MCF 10A (cell line): Measurements from ENCODE around the gene AKAP3. TPM values are rescaled to one million over a fixed set of nuclear protein-coding genes. Genes with fewer than 3 reads are reported as not detected.

Experiments
- BruUV-seq: library from RNA; stranded (reverse); fragments of 400-500 nt; replicated peaks from 2 replicates; lab custom pipeline; 2021; lab: Mats Ljungman, UMichigan
- CTCF ChIA-PET: fragments of 300-600 bp; sonication (Branson Sonifier 250); formaldehyde crosslinking; extraction: SDS; loops from one replicate; lab custom pipeline; 2021; ENCODE audit warnings: antibody characterized with exemption, inconsistent platforms; lab: Yijun Ruan, JAX
- POLR2A ChIA-PET: fragments of 300-600, 350-650 bp; sonication (Branson Sonifier 250); formaldehyde crosslinking; extraction: SDS; loops from one replicate; lab custom pipeline; 2020; ENCODE audit warnings: antibody characterized with exemption, inconsistent platforms; lab: Yijun Ruan, JAX
- DNase-seq: peaks from one replicate; pipeline ENCODE4 v3.0.0-alpha.2; 2018; ENCODE audit not compliant: unreplicated experiment
- H3K27ac Mint-ChIP-seq: one replicate; pipeline ENCODE4 v1.8.0; 2022; ENCODE audit warnings: mild to moderate bottlenecking, low read depth, mixed read lengths; ENCODE audit not compliant: unreplicated experiment
- H3K27me3 Mint-ChIP-seq: one replicate; pipeline ENCODE4 v1.8.0; 2022; ENCODE audit warnings: mixed read lengths; ENCODE audit not compliant: insufficient read depth, unreplicated experiment
- H3K36me3 Mint-ChIP-seq: one replicate; pipeline ENCODE4 v1.8.0; 2022; ENCODE audit warnings: mild to moderate bottlenecking, moderate library complexity, mixed read lengths; ENCODE audit not compliant: insufficient read depth, unreplicated experiment
- H3K4me1 Mint-ChIP-seq: one replicate; pipeline ENCODE4 v1.8.0; 2022; ENCODE audit warnings: mixed read lengths; ENCODE audit not compliant: insufficient read depth, unreplicated experiment
- H3K4me3 Mint-ChIP-seq: one replicate; pipeline ENCODE4 v1.8.0; 2022; ENCODE audit warnings: mild to moderate bottlenecking, moderate library complexity, mixed read lengths; ENCODE audit not compliant: unreplicated experiment
- H3K9me3 Mint-ChIP-seq: one replicate; pipeline ENCODE4 v1.8.0; 2022; ENCODE audit warnings: mixed read lengths; ENCODE audit not compliant: unreplicated experiment
- CTCF ChIP-seq: fragments of 200-600 bp; IDR thresholded peaks from one replicate; pipeline ENCODE4 v1.8.0; 2022; ENCODE audit warnings: antibody characterized with exemption, mild to moderate bottlenecking; ENCODE audit not compliant: unreplicated experiment
- intact Hi-C: fragments of 100-400 bp; cut with micrococcal nuclease; formaldehyde crosslinking; loops from 2 replicates; pipeline ENCODE4 v1.14.1; 2022
- total RNA-seq: library from RNA; stranded (reverse); gene quantifications from 2 replicates; pipeline ENCODE4 v1.2.3, GENCODE V29; 2022

AKAP3 gene
- total RNA-seq, 1 experiment from 2014 or later = 0.54 TPM

- POLR2A ChIA-PET = no interaction called here
- no peak for TF ChIP-seq CTCF
- BruUV-seq = no TSS peak
- no peaks in the 10 kb centered on the region for H3K4me1 Mint-ChIP-seq
- no peak overlapping the region for H3K4me3 Mint-ChIP-seq
- intact Hi-C loops = no loop called here
- peaks cover 6% of the 10 kb centered on the region for H3K9me3 Mint-ChIP-seq
- no peak for DNase-seq
- H3K36me3 Mint-ChIP-seq = peaks cover 36% of the 10 kb centered on the region
- CTCF ChIA-PET = interaction anchor here (0.5 kb wide), 1 partner anchor 41 kb away, joined by 3 read pairs; no protein-coding TSS in a partner anchor
- H3K27me3 Mint-ChIP-seq = no peaks in the 10 kb centered on the region
- H3K27ac Mint-ChIP-seq = peak overlapping the region; percentile 17
Measured at GRCh38 chr12:4679711-4680110, 30.9 kb upstream of the AKAP3 start.

GRCh38 chr12:4665236-4665635, 16.4 kb upstream of the AKAP3 start:
- no peaks in the 10 kb centered on the region for H3K27me3 Mint-ChIP-seq
- no peak overlapping the region for H3K27ac Mint-ChIP-seq
- ChIA-PET CTCF (no interaction called here), POLR2A (no interaction called here)
- H3K36me3 Mint-ChIP-seq = peaks cover 51% of the 10 kb centered on the region
- H3K4me1 Mint-ChIP-seq = peaks cover 11% of the 10 kb centered on the region
- H3K4me3 Mint-ChIP-seq = no peak overlapping the region
- H3K9me3 Mint-ChIP-seq = no peaks in the 10 kb centered on the region
- no TSS peak for BruUV-seq
- no peak for DNase-seq
- intact Hi-C loops = no loop called here
- no peak for TF ChIP-seq CTCF

GRCh38 chr12:4663971-4664505, 15.2 kb upstream of the AKAP3 start:
- DNase-seq = peak; percentile 43
- no peaks in the 10 kb centered on the region for H3K9me3 Mint-ChIP-seq
- no peak for TF ChIP-seq CTCF
- no TSS peak for BruUV-seq
- intact Hi-C loops = no loop called here
- ChIA-PET CTCF (interaction anchor here (1.0 kb wide), 2 partner anchors 93 to 186 kb away, joined by 3 read pairs; no protein-coding TSS in a partner anchor), POLR2A (interaction anchor here (0.6 to 3.8 kb wide), 5 partner anchors 12 to 284 kb away, joined by 3 to 30 read pairs (median 4); partner anchors contain the start of genes AKAP3 and NDUFA9)
- peaks cover 40% of the 10 kb centered on the region for H3K36me3 Mint-ChIP-seq
- peaks cover 11% of the 10 kb centered on the region for H3K4me1 Mint-ChIP-seq
- H3K4me3 Mint-ChIP-seq = no peak overlapping the region
- H3K27me3 Mint-ChIP-seq = no peaks in the 10 kb centered on the region
- peak overlapping the region; percentile 2 for H3K27ac Mint-ChIP-seq

- TF ChIP-seq CTCF = no peak
- ChIA-PET CTCF (no interaction called here), POLR2A (interaction anchor here (1.4 kb wide), 1 partner anchor 60 kb away, joined by 3 read pairs; no protein-coding TSS in a partner anchor)
- no peaks in the 10 kb centered on the region for H3K9me3 Mint-ChIP-seq
- BruUV-seq = no TSS peak
- H3K27ac Mint-ChIP-seq = no peak overlapping the region
- H3K4me3 Mint-ChIP-seq = no peak overlapping the region
- intact Hi-C loops = no loop called here
- peaks cover 38% of the 10 kb centered on the region for H3K36me3 Mint-ChIP-seq
- DNase-seq = no peak
- peaks cover 29% of the 10 kb centered on the region for H3K4me1 Mint-ChIP-seq
- H3K27me3 Mint-ChIP-seq = no peaks in the 10 kb centered on the region
Measured at GRCh38 chr12:4653691-4654090, 4.8 kb upstream of the AKAP3 start.
